ENCODE results near the gene ERMAP. TPM values are rescaled to one million over a fixed set of nuclear protein-coding genes. Genes with fewer than 3 reads are reported as not detected.

Gene ERMAP
- total and polyA plus RNA-seq, 9 of the 15 experiments (the other 6 are each of a cell fraction or from before 2014, with no cell fraction given), result 8.0 to 31.4 (median 22.5) TPM

- TF ChIP-seq MNT (conservative IDR thresholded peaks at IDR 0.05) (peak; percentile 16 to 24; a peak in 2 of 4 replicates), MAFG (tag; conservative IDR thresholded peaks at IDR 0.05) (peak; percentile 99), SMARCA5 (IDR thresholded peaks at IDR 0.05) (peak; percentile 60; the same call in 1 of the 2 replicates), POLR2AphosphoS2 (IDR thresholded peaks at IDR 0.05; ENCODE audit: low read length) (no peak), KDM1A (IDR thresholded peaks at IDR 0.05) (peak in 1 of 2 experiments; percentile 62; a peak in 3 of 4 replicates), CBFA2T3 (IDR thresholded peaks at IDR 0.05) (peak; percentile 38; the same call in 1 of the 2 replicates), MAFF (IDR thresholded peaks at IDR 0.05; ENCODE audit: low read length) (peak; percentile 99), HDAC1 (IDR thresholded peaks at IDR 0.05) (peak in 1 of 2 experiments; percentile 5; a peak in 1 of 4 replicates), FOXO4 (CRISPR knock-in tag; IDR thresholded peaks at IDR 0.05) (no peak), ARID1B (IDR thresholded peaks at IDR 0.05) (peak; percentile 64), SMARCE1 (IDR thresholded peaks at IDR 0.05) (peak; percentile 64), AFF1 (IDR thresholded peaks at IDR 0.05; ENCODE audit: low read depth in 1 of 2, partially characterized antibody in 2 of 2) (peak in 1 of 2 experiments; percentile 23)
These were observed 6.0 kb downstream of the ERMAP start (continued) for GRCh38 chr1:42822800-42823392.

All from K562 (cell line).